Measurements from ENCODE around the gene CCSAP. TPM values are rescaled to one million over a fixed set of nuclear protein-coding genes. Genes with fewer than 3 reads are reported as not detected.

The CCSAP gene
- total and polyA plus RNA-seq, 2 of the 4 experiments (the other 2 are of a cell fraction), result 2.3 to 3.8 TPM

DNA sequence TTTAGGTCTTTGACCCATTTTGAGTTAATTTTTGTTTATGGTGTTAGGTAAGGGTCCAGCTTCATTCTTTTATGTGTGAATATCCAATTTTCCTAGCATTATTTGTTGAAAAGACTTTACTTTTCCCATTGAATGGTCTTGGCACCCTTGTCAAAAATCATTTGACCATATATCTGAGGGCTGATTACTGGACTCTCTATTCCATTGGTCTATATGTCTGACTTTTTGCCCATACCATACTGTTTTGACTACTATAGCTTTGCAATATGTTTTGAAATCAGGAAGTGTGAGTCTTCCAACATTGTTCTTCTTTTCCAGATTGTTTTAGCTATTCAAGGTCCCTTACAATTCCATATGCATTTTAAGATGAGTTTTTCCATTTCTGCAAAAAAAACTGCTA is 11.4 kb upstream of the CCSAP start:
- H3K4ac ChIP-seq (ENCODE audit: low read depth, low read length), result no peak overlapping the region
- H3K4me3 ChIP-seq (ENCODE audit: insufficient read depth, low read depth, low read length), result no peak overlapping the region
- H2AK9ac ChIP-seq (replicated peaks; ENCODE audit: low read depth, low read length, poor library complexity), result no peak overlapping the region
- H2BK15ac ChIP-seq (ENCODE audit: low read depth, low read length), result no peak overlapping the region
- H3K4me2 ChIP-seq (ENCODE audit: low read depth, low read length), result no peak overlapping the region
- in situ Hi-C loops (cut with MboI; ENCODE audit: low sequenced_read_pairs), result no loop called here
- no peak for TF ChIP-seq BHLHE40 (IDR thresholded peaks at IDR 0.05; ENCODE audit: low read depth, low read length)
- TF ChIP-seq USF2 (IDR thresholded peaks at IDR 0.05; ENCODE audit: low read depth, low read length), result no peak
- TF ChIP-seq, protein P1, sequence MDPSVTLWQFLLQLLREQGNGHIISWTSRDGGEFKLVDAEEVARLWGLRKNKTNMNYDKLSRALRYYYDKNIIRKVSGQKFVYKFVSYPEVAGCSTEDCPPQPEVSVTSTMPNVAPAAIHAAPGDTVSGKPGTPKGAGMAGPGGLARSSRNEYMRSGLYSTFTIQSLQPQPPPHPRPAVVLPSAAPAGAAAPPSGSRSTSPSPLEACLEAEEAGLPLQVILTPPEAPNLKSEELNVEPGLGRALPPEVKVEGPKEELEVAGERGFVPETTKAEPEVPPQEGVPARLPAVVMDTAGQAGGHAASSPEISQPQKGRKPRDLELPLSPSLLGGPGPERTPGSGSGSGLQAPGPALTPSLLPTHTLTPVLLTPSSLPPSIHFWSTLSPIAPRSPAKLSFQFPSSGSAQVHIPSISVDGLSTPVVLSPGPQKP (IDR thresholded peaks at IDR 0.05; ENCODE audit: borderline replicate concordance, low read depth, low read length), result no peak
- no peak for TF ChIP-seq RAD21 (IDR thresholded peaks at IDR 0.05; ENCODE audit: low read length)
- TF ChIP-seq RFX5 (IDR thresholded peaks at IDR 0.05; ENCODE audit: low read depth, low read length), result no peak
- no peak for TF ChIP-seq SMC3 (IDR thresholded peaks at IDR 0.05; ENCODE audit: low read depth, low read length)
- TF ChIP-seq POLR2A (IDR thresholded peaks at IDR 0.05; ENCODE audit: low read depth, low read length), result no peak
- TF ChIP-seq MAFK (IDR thresholded peaks at IDR 0.05; ENCODE audit: low read depth, low read length), result no peak
- TF ChIP-seq RCOR1 (IDR thresholded peaks at IDR 0.05; ENCODE audit: insufficient replicate concordance, low read length), result no peak
- no peak for TF ChIP-seq CEBPB (IDR thresholded peaks at IDR 0.05; ENCODE audit: low read depth, low read length)
- TF ChIP-seq CHD1 (IDR thresholded peaks at IDR 0.05; ENCODE audit: low read depth, low read length), result no peak
- TF ChIP-seq MAZ (IDR thresholded peaks at IDR 0.05; ENCODE audit: borderline replicate concordance, low read depth, low read length), result no peak
- no peak for TF ChIP-seq MXI1 (IDR thresholded peaks at IDR 0.05; ENCODE audit: borderline replicate concordance, low read depth, low read length)
- TF ChIP-seq FOS (IDR thresholded peaks at IDR 0.05; ENCODE audit: low read depth, low read length), result no peak
- TF ChIP-seq, protein P2, sequence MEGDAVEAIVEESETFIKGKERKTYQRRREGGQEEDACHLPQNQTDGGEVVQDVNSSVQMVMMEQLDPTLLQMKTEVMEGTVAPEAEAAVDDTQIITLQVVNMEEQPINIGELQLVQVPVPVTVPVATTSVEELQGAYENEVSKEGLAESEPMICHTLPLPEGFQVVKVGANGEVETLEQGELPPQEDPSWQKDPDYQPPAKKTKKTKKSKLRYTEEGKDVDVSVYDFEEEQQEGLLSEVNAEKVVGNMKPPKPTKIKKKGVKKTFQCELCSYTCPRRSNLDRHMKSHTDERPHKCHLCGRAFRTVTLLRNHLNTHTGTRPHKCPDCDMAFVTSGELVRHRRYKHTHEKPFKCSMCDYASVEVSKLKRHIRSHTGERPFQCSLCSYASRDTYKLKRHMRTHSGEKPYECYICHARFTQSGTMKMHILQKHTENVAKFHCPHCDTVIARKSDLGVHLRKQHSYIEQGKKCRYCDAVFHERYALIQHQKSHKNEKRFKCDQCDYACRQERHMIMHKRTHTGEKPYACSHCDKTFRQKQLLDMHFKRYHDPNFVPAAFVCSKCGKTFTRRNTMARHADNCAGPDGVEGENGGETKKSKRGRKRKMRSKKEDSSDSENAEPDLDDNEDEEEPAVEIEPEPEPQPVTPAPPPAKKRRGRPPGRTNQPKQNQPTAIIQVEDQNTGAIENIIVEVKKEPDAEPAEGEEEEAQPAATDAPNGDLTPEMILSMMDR (conservative IDR thresholded peaks at IDR 0.05; ENCODE audit: low read depth, low read length), result no peak
- no peak for TF ChIP-seq NFE2L2 (IDR thresholded peaks at IDR 0.05; ENCODE audit: low read depth, low read length)
- intact Hi-C loops (cut with micrococcal nuclease), result no loop called here
- H4K20me1 ChIP-seq (ENCODE audit: insufficient read depth, low read length), result no peaks in the 10 kb centered on the region
- no peak overlapping the region for H2BK120ac ChIP-seq (ENCODE audit: low read depth, low read length)
- peaks cover 3% of the 10 kb centered on the region for H3K27me3 ChIP-seq (ENCODE audit: control insufficient read depth, insufficient read depth, low read length)
- no TSS peak for BruUV-seq (replicated peaks)
- H3K14ac ChIP-seq (replicated peaks; ENCODE audit: low read depth, low read length), result no peak overlapping the region
- no peaks in the 10 kb centered on the region for H3K9me1 ChIP-seq (ENCODE audit: insufficient read depth, low read length)
- H2AK5ac ChIP-seq (ENCODE audit: low read depth, low read length), result no peak overlapping the region
- H3K27ac ChIP-seq (ENCODE audit: insufficient read depth, low read length), result no peak overlapping the region
- no peak overlapping the region for H4K8ac ChIP-seq (ENCODE audit: low read depth in 2 of 2, low read length in 2 of 2)
- H3K9ac ChIP-seq (ENCODE audit: low read depth, low read length), result no peak overlapping the region
- H3K9me3 ChIP-seq (ENCODE audit: control insufficient read depth, insufficient read depth, low read length), result peaks cover 3% of the 10 kb centered on the region; the same call in 1 of the 2 replicates
- dilution Hi-C loops (cut with HindIII; ENCODE audit: low sequenced_read_pairs, unreplicated experiment), result no loop called here
- H4K91ac ChIP-seq (ENCODE audit: insufficient read depth, low read depth, low read length), result no peak overlapping the region
- H2BK20ac ChIP-seq (ENCODE audit: low read depth, low read length), result no peak overlapping the region
- H3K4me1 ChIP-seq (ENCODE audit: control insufficient read depth, insufficient read depth, low read length), result no peaks in the 10 kb centered on the region
- H3K56ac ChIP-seq (ENCODE audit: extremely low read depth, insufficient read depth, low read length), result no peak overlapping the region
- CTCF ChIA-PET, result no interaction called here
- no peak overlapping the region for H4K5ac ChIP-seq (ENCODE audit: low read depth, low read length)
- H3K18ac ChIP-seq (ENCODE audit: low read depth, low read length), result no peak overlapping the region
- POLR2A ChIA-PET (ENCODE audit: unreplicated experiment), result no interaction called here
- no peak overlapping the region for H2BK5ac ChIP-seq (ENCODE audit: low read depth, low read length, poor library complexity, severe bottlenecking)
- ATAC-seq (ENCODE audit: low read depth), result no peak
- H2AFZ ChIP-seq (replicated peaks; ENCODE audit: low read length, poor library complexity), result no peak overlapping the region
- H3K36me3 ChIP-seq (ENCODE audit: control insufficient read depth, insufficient read depth, low read length), result no peaks in the 10 kb centered on the region
- no peak overlapping the region for H3K23ac ChIP-seq (ENCODE audit: low read depth, low read length)
- no peaks in the 10 kb centered on the region for H3K79me1 ChIP-seq (ENCODE audit: low read depth in 1 of 2, low read length in 2 of 2)
- no peak for DNase-seq

Data from IMR-90 (cell line).